Activated naive CD8-positive, alpha-beta T cell treated with anti-CD3 and anti-CD28 coated beads, Interleukin-2, amount 50 U/mL, for 24 hours (primary cell): ENCODE results near the gene ADIPOQ.
A peak's percentile ranks its signal among the peaks of the same experiment; 100 is the strongest.
"Not testable (repeated sequence)": the region's sequence is repeated elsewhere in the genome, so short reads cannot be mapped to it uniquely, and the experiment has no call there.

Experiments
- ATAC-seq: fragments of 150-1000 bp; cut with Tn5 transposase; one replicate; pipeline ENCODE4 v1.10.0; 2021
- DNase-seq: peaks from one replicate; pipeline ENCODE4 v3.0.0; 2021
- H3K27ac Mint-ChIP-seq: one replicate; pipeline ENCODE4 v1.8.0; 2021; ENCODE audit warnings: mild to moderate bottlenecking, mixed read lengths
- H3K27me3 Mint-ChIP-seq: one replicate; pipeline ENCODE4 v1.8.0; 2021; ENCODE audit warnings: mixed read lengths
- H3K36me3 Mint-ChIP-seq: one replicate; pipeline ENCODE4 v1.8.0; 2021; ENCODE audit warnings: low read depth, mixed read lengths
- H3K4me1 Mint-ChIP-seq: one replicate; pipeline ENCODE4 v1.8.0; 2021; ENCODE audit warnings: mixed read lengths
- H3K4me3 Mint-ChIP-seq: one replicate; pipeline ENCODE4 v1.8.0; 2021; ENCODE audit warnings: mild to moderate bottlenecking, moderate library complexity, mixed read lengths
- H3K9me3 Mint-ChIP-seq: one replicate; pipeline ENCODE4 v1.8.0; 2021; ENCODE audit warnings: mixed read lengths

Gene ADIPOQ

DNA sequence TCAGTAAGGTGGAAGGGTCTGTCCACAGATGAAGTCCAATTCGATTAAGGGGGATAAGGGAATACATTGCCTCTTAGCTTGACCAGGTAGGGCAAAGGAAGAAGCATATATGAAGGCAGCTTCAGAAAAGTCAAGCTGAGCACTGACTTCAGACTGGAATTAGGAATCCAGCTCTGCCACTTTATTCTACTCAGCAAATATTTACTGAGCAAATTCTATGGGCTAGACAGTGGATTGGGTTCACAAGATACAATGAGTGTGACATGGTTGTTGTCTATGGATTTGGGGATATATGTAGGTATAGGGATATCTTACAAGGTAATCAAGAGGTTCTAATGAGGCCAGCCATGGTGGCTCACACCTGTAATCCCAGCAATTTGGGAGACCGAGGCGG lies 526 bp downstream of the ADIPOQ start:
- DNase-seq (no peak), ATAC-seq (no peak)
- H3K27ac Mint-ChIP-seq: no peak overlapping the region
- H3K36me3 Mint-ChIP-seq: no peaks in the 10 kb centered on the region
- H3K4me1 Mint-ChIP-seq: no peaks in the 10 kb centered on the region
- H3K4me3 Mint-ChIP-seq: no peak overlapping the region
- H3K9me3 Mint-ChIP-seq: no peaks in the 10 kb centered on the region
- peaks cover 6% of the 10 kb centered on the region for H3K27me3 Mint-ChIP-seq

GRCh38 chr3:186844908-186845307 lies 2.4 kb downstream of the ADIPOQ start:
- no peak overlapping the region for H3K4me3 Mint-ChIP-seq
- H3K36me3 Mint-ChIP-seq: no peaks in the 10 kb centered on the region
- DNase-seq: no peak
- ATAC-seq: no peak
- H3K27ac Mint-ChIP-seq: no peak overlapping the region
- peaks cover 6% of the 10 kb centered on the region for H3K4me1 Mint-ChIP-seq
- no peaks in the 10 kb centered on the region for H3K9me3 Mint-ChIP-seq
- peaks cover 6% of the 10 kb centered on the region for H3K27me3 Mint-ChIP-seq

GRCh38 chr3:186845756-186846155 lies 3.2 kb downstream of the ADIPOQ start:
- Mint-ChIP-seq H3K4me1 (peaks cover 6% of the 10 kb centered on the region), H3K27ac (no peak overlapping the region), H3K9me3 (no peaks in the 10 kb centered on the region), H3K4me3 (no peak overlapping the region), H3K36me3 (no peaks in the 10 kb centered on the region), H3K27me3 (peaks cover 6% of the 10 kb centered on the region)
- DNase-seq (no peak), ATAC-seq (no peak)

DNA sequence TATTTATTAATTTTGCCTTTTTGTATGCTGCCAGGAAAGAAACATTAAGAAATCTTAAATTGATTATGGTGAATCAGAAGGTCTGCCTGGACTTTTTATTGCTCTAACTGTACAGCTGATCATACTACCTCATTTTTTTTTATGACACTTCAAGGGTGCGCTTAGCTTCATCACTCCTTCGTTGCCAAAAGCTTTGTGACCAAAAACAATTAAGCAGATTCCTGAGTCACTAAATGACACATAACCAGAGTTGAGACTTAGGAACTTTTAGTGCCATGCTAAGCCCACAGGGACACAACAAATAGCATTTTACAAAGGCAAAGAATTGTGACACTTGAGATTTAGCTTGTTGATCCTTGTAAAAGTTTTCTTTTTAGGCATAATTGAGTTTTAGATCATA lies 4.9 kb downstream of the ADIPOQ start:
- H3K27me3 Mint-ChIP-seq: peaks cover 6% of the 10 kb centered on the region
- H3K36me3 Mint-ChIP-seq: no peaks in the 10 kb centered on the region
- no peak overlapping the region for H3K27ac Mint-ChIP-seq
- ATAC-seq: no peak
- H3K4me3 Mint-ChIP-seq: no peak overlapping the region
- DNase-seq: no peak
- peaks cover 15% of the 10 kb centered on the region for H3K4me1 Mint-ChIP-seq
- H3K9me3 Mint-ChIP-seq: no peaks in the 10 kb centered on the region

- Mint-ChIP-seq H3K4me1 (peaks cover 15% of the 10 kb centered on the region), H3K27me3 (peaks cover 6% of the 10 kb centered on the region), H3K4me3 (no peak overlapping the region), H3K27ac (no peak overlapping the region), H3K9me3 (no peaks in the 10 kb centered on the region), H3K36me3 (no peaks in the 10 kb centered on the region)
- no peak for DNase-seq
- ATAC-seq: peak; percentile 91
Observed at GRCh38 chr3:186849374-186849975, 7.0 kb downstream of the ADIPOQ start.

- not testable (repeated sequence) for H3K36me3 Mint-ChIP-seq, H3K9me3 Mint-ChIP-seq, ATAC-seq, H3K27me3 Mint-ChIP-seq, H3K4me3 Mint-ChIP-seq, H3K27ac Mint-ChIP-seq, DNase-seq
- peaks cover 15% of the 10 kb centered on the region for H3K4me1 Mint-ChIP-seq
Observed at GRCh38 chr3:186851835-186852234, 9.3 kb downstream of the ADIPOQ start.

DNA sequence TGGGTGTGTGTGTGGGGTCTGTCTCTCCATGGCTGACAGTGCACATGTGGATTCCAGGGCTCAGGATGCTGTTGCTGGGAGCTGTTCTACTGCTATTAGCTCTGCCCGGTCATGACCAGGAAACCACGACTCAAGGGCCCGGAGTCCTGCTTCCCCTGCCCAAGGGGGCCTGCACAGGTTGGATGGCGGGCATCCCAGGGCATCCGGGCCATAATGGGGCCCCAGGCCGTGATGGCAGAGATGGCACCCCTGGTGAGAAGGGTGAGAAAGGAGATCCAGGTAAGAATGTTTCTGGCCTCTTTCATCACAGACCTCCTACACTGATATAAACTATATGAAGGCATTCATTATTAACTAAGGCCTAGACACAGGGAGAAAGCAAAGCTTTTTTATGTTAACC lies 10.5 kb downstream of the ADIPOQ start:
- Mint-ChIP-seq H3K9me3 (no peaks in the 10 kb centered on the region), H3K4me3 (no peak overlapping the region), H3K4me1 (peaks cover 15% of the 10 kb centered on the region), H3K27me3 (no peaks in the 10 kb centered on the region), H3K36me3 (no peaks in the 10 kb centered on the region), H3K27ac (no peak overlapping the region)
- ATAC-seq: no peak
- no peak for DNase-seq

DNA sequence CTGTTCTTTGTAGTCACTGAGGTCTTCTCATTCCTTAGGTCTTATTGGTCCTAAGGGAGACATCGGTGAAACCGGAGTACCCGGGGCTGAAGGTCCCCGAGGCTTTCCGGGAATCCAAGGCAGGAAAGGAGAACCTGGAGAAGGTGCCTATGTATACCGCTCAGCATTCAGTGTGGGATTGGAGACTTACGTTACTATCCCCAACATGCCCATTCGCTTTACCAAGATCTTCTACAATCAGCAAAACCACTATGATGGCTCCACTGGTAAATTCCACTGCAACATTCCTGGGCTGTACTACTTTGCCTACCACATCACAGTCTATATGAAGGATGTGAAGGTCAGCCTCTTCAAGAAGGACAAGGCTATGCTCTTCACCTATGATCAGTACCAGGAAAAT lies 11.6 kb downstream of the ADIPOQ start:
- no peaks in the 10 kb centered on the region for H3K27me3 Mint-ChIP-seq
- H3K4me3 Mint-ChIP-seq: no peak overlapping the region
- peaks cover 15% of the 10 kb centered on the region for H3K4me1 Mint-ChIP-seq
- H3K27ac Mint-ChIP-seq: no peak overlapping the region
- H3K9me3 Mint-ChIP-seq: peaks cover 1% of the 10 kb centered on the region
- no peak for ATAC-seq
- no peaks in the 10 kb centered on the region for H3K36me3 Mint-ChIP-seq
- DNase-seq: no peak

DNA sequence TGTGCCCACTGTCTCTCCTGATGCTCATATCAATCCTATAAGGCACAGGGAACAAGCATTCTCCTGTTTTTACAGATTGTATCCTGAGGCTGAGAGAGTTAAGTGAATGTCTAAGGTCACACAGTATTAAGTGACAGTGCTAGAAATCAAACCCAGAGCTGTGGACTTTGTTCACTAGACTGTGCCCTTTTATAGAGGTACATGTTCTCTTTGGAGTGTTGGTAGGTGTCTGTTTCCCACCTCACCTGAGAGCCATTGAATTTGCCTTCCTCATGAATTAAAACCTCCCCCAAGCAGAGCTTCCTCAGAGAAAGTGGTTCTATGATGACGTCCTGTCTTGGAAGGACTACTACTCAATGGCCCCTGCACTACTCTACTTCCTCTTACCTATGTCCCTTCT lies 12.4 kb downstream of the ADIPOQ start:
- Mint-ChIP-seq H3K27ac (no peak overlapping the region), H3K36me3 (peaks cover 5% of the 10 kb centered on the region)

DNA sequence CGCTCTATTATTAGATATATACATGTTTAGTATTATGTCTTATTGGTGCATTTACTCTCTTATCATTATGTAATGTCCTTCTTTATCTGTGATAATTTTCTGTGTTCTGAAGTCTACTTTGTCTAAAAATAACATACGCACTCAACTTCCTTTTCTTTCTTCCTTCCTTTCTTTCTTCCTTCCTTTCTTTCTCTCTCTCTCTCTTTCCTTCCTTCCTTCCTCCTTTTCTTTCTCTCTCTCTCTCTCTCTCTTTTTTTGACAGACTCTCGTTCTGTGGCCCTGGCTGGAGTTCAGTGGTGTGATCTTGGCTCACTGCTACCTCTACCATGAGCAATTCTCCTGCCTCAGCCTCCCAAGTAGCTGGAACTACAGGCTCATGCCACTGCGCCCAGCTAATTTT lies 15.2 kb downstream of the ADIPOQ start:
- ATAC-seq (no peak), DNase-seq (no peak)
- Mint-ChIP-seq H3K27ac (no peak overlapping the region), H3K36me3 (peaks cover 5% of the 10 kb centered on the region), H3K27me3 (no peaks in the 10 kb centered on the region), H3K9me3 (peaks cover 10% of the 10 kb centered on the region), H3K4me1 (peaks cover 22% of the 10 kb centered on the region), H3K4me3 (no peak overlapping the region)

More for the DNA sequence above, 12.4 kb downstream of the ADIPOQ start:
- DNase-seq (no peak), ATAC-seq (no peak)
- H3K27me3 Mint-ChIP-seq: no peaks in the 10 kb centered on the region
- peaks cover 12% of the 10 kb centered on the region for H3K4me1 Mint-ChIP-seq
- no peak overlapping the region for H3K4me3 Mint-ChIP-seq
- H3K9me3 Mint-ChIP-seq: peaks cover 9% of the 10 kb centered on the region

DNA sequence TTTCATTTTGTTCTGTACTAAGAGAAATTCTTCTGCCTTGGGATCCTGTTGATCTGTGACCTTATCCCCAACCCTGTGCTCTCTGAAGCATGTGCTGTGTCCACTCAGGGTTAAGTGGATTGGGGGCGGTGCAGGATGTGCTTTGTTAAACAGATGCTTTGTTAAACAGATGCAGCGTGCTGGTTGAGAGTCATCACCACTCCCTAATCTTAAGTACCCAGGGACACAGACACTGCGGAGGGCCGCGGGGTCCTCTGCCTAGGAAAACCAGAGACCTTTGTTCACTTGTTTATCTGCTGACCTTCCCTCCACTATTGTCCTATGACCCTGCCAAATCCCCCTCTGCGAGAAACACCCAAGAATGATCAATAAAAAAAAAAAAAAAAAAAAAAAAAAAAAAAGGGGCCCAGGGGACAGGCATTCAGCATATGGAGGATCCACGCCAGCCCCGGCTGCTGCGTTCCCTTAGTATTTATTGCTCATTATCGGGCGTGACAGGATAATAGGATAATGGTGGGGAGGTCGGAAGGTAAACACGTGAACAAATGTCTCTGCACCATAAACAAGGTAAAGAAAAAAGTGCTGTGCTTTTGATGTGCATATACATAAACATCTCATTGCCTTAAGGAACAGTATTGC lies 22.8 kb downstream of the ADIPOQ start:
- H3K27me3 Mint-ChIP-seq, H3K4me3 Mint-ChIP-seq, H3K27ac Mint-ChIP-seq, DNase-seq, ATAC-seq, H3K9me3 Mint-ChIP-seq, H3K36me3 Mint-ChIP-seq: not testable (repeated sequence)
- peaks cover 34% of the 10 kb centered on the region for H3K4me1 Mint-ChIP-seq

- not testable (repeated sequence) for H3K27me3 Mint-ChIP-seq, DNase-seq
Observed at GRCh38 chr3:186866095-186866494, 23.6 kb downstream of the ADIPOQ start.

DNA sequence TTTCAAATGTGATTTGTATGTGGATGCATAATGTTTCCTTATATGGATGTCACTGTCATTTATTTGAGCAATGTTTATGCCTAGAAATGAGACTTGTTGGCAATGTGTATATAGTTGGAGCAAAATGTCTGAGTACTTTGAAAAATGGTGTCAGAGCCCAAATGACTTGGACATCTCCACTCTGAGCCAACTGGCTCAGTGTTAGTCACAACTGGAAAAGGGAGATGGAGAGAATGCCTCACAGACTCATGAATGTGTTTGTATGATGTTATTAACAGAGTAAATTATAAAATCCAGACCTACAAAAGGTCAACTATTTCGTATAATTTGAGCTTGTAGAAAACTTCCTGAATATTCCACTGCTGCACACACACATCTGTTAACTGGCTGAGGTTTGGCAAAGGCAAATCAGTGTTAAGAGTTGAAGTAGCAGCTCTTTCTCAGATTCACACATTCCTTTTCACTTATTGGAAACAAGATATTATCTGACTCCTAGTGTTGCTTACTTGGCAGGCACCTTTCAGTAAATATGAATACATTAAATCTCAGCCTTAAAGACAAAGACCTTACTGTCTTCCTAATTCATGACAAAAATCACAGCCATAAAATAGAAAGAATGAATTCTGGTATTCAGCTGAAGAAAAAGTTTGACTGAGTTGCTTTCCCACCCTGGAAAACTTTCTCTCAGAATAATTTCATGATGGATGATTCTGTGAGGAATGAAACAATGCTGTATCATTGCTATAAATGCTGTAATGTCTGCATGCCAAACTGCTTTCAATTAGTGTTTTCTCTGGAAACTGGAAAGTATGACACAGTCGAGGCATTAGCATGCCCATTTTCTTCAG lies 27.0 kb downstream of the ADIPOQ start:
- peaks cover 4% of the 10 kb centered on the region for H3K9me3 Mint-ChIP-seq
- no peak overlapping the region for H3K4me3 Mint-ChIP-seq
- ATAC-seq (peak; percentile 49), DNase-seq (no peak)
- peaks cover 32% of the 10 kb centered on the region for H3K4me1 Mint-ChIP-seq
- no peaks in the 10 kb centered on the region for H3K27me3 Mint-ChIP-seq
- H3K36me3 Mint-ChIP-seq: no peaks in the 10 kb centered on the region
- peak overlapping the region; percentile 37 for H3K27ac Mint-ChIP-seq

More at GRCh38 chr3:186866095-186866494, 23.6 kb downstream of the ADIPOQ start:
- not testable (repeated sequence) for H3K36me3 Mint-ChIP-seq, ATAC-seq, H3K9me3 Mint-ChIP-seq, H3K27ac Mint-ChIP-seq, H3K4me3 Mint-ChIP-seq
- H3K4me1 Mint-ChIP-seq: peaks cover 36% of the 10 kb centered on the region

DNA sequence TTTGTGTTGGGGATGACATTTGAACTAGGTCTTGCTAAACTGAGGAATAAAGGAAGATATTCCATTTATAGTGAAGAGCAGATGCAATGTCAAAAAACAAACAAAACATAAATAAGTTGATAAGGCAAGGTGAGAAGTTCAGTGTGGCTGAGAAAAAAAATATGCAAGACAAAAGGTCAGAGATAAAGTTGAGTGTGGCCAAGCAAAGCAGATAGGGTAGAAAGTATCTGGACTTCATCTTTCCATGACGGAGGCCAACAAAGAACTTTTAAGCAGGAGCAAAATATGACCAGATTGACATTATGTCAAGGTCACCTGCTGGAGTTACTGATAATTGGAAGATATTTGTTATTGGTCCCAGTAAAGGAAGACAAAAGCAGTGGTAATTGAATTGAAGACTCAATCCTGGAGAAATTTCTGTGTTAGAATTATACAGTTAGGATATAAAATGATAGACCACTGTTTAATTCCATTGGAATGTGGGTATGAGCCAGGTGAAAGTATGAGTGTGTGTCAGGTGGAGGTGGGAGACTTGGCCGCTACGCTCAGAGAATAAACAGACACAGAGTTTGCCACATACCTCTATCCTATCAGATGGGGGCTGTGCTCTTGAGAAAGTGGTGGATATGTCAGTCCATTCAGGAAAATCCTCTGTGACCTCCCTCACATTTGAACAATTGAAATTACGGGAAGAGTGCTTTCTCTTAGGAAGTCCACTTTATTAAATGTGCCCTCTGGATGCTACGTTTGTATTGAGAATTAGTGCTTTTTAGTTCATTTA lies 28.1 kb downstream of the ADIPOQ start:
- H3K9me3 Mint-ChIP-seq: peaks cover 4% of the 10 kb centered on the region
- DNase-seq (no peak), ATAC-seq (no peak)
- peak overlapping the region; percentile 30 for H3K27ac Mint-ChIP-seq
- H3K36me3 Mint-ChIP-seq: no peaks in the 10 kb centered on the region
- H3K4me1 Mint-ChIP-seq: peaks cover 32% of the 10 kb centered on the region
- no peak overlapping the region for H3K4me3 Mint-ChIP-seq
- H3K27me3 Mint-ChIP-seq: no peaks in the 10 kb centered on the region
